Esophagus muscularis mucosa (tissue), 4 donors: Measurements from ENCODE around the gene SS18L1. TPM values are rescaled to one million over a fixed set of nuclear protein-coding genes. Genes with fewer than 3 reads are reported as not detected.

Experiments
- DNase-seq: peaks from one replicate; pipeline ENCODE4 v3.0.0-alpha.2; 2017; ENCODE audit errors: extremely low spot score
- H3K27ac ChIP-seq, 4 donors: fragments of 200-600 bp; sonication (generic); replicated peaks in 1 of 4; 1 replicate in 3 of 4; 2 replicates in 1 of 4; pipeline ENCODE4 v1.5.1; 2016 to 2019; ENCODE audit warnings: mild to moderate bottlenecking in 1 of 4
- H3K27me3 ChIP-seq, 4 donors: fragments of 200-600 bp; sonication (generic); one replicate each; pipeline versions ENCODE4 v1.5.1 to v1.6.0; 2016 to 2019
- H3K36me3 ChIP-seq, 4 donors: fragments of 200-600 bp; sonication (generic); one replicate each; pipeline ENCODE4 v1.5.1; 2016 to 2019
- H3K4me1 ChIP-seq, 4 donors: fragments of 200-600 bp; sonication (generic); one replicate each; pipeline ENCODE4 v1.5.1; 2016 to 2019
- H3K4me3 ChIP-seq, 4 donors: fragments of 200-600 bp; sonication (generic); 1 replicate in 2 of 4; 2 replicates in 2 of 4; pipeline ENCODE4 v1.5.1; 2016 to 2019; ENCODE audit warnings: mild to moderate bottlenecking in 4 of 4, moderate library complexity in 1 of 4
- H3K9me3 ChIP-seq, 4 donors: fragments of 200-600 bp; sonication (generic); 1 replicate in 3 of 4; 2 replicates in 1 of 4; pipeline ENCODE4 v1.5.1; 2016 to 2019
- EP300 ChIP-seq: sonication (generic); formaldehyde crosslinking; IDR thresholded peaks from one replicate; pipeline ENCODE4 v1.6.1; 2017; ENCODE audit warnings: antibody characterized with exemption
- POLR2A ChIP-seq: fragments of 450-650 bp; IDR thresholded peaks from one replicate; pipeline ENCODE4 v1.6.1; 2017; ENCODE audit warnings: antibody characterized with exemption, moderate library complexity, mild to moderate bottlenecking, low read depth
- POLR2AphosphoS5 ChIP-seq, 2 donors: sonication (generic); formaldehyde crosslinking; IDR thresholded peaks; one replicate each; pipeline ENCODE4 v1.6.1; 2017; ENCODE audit warnings: antibody characterized with exemption in 2 of 2
- WGBS: methylation state at CpG from one replicate; pipeline ENCODE4 v1.1.5; 2018; 5-methylcytosine and 5-hydroxymethylcytosine counted together
- intact Hi-C: fragments of 100-400 bp; cut with DNase I; formaldehyde crosslinking; loops from one replicate; pipeline ENCODE4 v1.15.1; 2023
- total RNA-seq, 4 donors: library from RNA; depleted of rRNA; stranded (reverse); fragments of >200 nt; gene quantifications; one replicate each; pipeline versions ENCODE4 v1.1.0 to v1.2.1, GENCODE V29; 2016
- TF ChIP-seq, protein P1 (sequence below), 3 experiments: fragments of 200-600 bp in 2 of 3; fragments of 450-650 bp in 1 of 3; sonication (generic) in 2 of 3; IDR thresholded peaks; one replicate each; pipeline ENCODE4 v1.5.1; 2017 to 2019; ENCODE audit warnings: antibody characterized with exemption in 3 of 3, mild to moderate bottlenecking in 2 of 3, moderate library complexity in 1 of 3

The SS18L1 gene
- total RNA-seq, 4 donors from 2014 or later: 9.1 to 13.3 (median 10.8) TPM

GRCh38 chr20:62162765-62163484 is 19.4 kb downstream of the SS18L1 start:
- peaks cover 50 to 88% (median 78%) of the 10 kb centered on the region in 4 donors for H3K36me3 ChIP-seq
- intact Hi-C loops: no loop called here

DNA sequence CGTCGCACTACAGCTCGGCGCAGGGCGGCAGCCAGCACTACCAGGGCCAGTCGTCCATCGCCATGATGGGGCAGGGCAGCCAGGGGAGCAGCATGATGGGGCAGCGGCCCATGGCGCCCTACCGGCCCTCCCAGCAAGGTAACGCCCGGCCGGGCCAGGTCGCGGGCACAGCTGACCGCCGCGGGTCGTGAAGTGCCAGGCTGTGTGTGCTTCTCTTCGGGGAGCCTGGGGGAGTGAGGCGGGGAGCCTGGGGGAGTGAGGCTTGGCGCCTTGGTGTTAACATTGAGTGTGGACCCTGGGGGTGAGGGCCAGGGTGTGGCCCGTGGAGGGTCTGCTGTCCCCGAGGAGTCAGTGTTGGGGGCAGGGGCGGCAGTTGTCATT is 19.9 kb downstream of the SS18L1 start:
- H3K36me3 ChIP-seq: peaks cover 50 to 93% (median 83%) of the 10 kb centered on the region in 4 donors
- whole genome bisulfite sequencing: 88% methylated on average over 1 of the region's 25 CpGs
- DNase-seq: no peak
- TF ChIP-seq POLR2AphosphoS5 (IDR thresholded peaks at IDR 0.05) (no peak), EP300 (no peak), POLR2A (no peak)
- TF ChIP-seq, protein P1, sequence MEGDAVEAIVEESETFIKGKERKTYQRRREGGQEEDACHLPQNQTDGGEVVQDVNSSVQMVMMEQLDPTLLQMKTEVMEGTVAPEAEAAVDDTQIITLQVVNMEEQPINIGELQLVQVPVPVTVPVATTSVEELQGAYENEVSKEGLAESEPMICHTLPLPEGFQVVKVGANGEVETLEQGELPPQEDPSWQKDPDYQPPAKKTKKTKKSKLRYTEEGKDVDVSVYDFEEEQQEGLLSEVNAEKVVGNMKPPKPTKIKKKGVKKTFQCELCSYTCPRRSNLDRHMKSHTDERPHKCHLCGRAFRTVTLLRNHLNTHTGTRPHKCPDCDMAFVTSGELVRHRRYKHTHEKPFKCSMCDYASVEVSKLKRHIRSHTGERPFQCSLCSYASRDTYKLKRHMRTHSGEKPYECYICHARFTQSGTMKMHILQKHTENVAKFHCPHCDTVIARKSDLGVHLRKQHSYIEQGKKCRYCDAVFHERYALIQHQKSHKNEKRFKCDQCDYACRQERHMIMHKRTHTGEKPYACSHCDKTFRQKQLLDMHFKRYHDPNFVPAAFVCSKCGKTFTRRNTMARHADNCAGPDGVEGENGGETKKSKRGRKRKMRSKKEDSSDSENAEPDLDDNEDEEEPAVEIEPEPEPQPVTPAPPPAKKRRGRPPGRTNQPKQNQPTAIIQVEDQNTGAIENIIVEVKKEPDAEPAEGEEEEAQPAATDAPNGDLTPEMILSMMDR (IDR thresholded peaks at IDR 0.05): no peak
- H3K27ac ChIP-seq: no peak overlapping the region
- no peaks in the 10 kb centered on the region for H3K9me3 ChIP-seq
- H3K27me3 ChIP-seq: no peaks in the 10 kb centered on the region
- no peaks in the 10 kb centered on the region for H3K4me1 ChIP-seq
- H3K4me3 ChIP-seq: no peak overlapping the region
- intact Hi-C loops: no loop called here

More at GRCh38 chr20:62162765-62163484, 19.4 kb downstream of the SS18L1 start:
- WGBS: 92% methylated on average over 19 of the region's 38 CpGs
- H3K4me1 ChIP-seq: no peaks in the 10 kb centered on the region
- H3K27ac ChIP-seq: no peak overlapping the region
- no peak for TF ChIP-seq POLR2A
- TF ChIP-seq, protein P1 (IDR thresholded peaks at IDR 0.05): no peak
- no peak for TF ChIP-seq EP300
- TF ChIP-seq POLR2AphosphoS5 (IDR thresholded peaks at IDR 0.05): no peak
- H3K27me3 ChIP-seq: no peaks in the 10 kb centered on the region
- no peak for DNase-seq
- H3K4me3 ChIP-seq: no peak overlapping the region
- no peaks in the 10 kb centered on the region for H3K9me3 ChIP-seq

- intact Hi-C loops: no loop called here
- Histone ChIP-seq H3K4me1 (no peaks in the 10 kb centered on the region), H3K4me3 (no peak overlapping the region), H3K9me3 (no peaks in the 10 kb centered on the region), H3K36me3 (peaks cover 50 to 93% (median 87%) of the 10 kb centered on the region in 4 donors), H3K27me3 (no peaks in the 10 kb centered on the region), H3K27ac (no peak overlapping the region)
- TF ChIP-seq, protein P1 (IDR thresholded peaks at IDR 0.05): no peak
- TF ChIP-seq POLR2A (no peak), POLR2AphosphoS5 (IDR thresholded peaks at IDR 0.05) (no peak), EP300 (no peak)
- DNase-seq: no peak
- 95% methylated on average over 18 of the region's 29 CpGs for WGBS
Observed at GRCh38 chr20:62163986-62164762, 20.6 kb downstream of the SS18L1 start.

- Histone ChIP-seq H3K36me3 (peaks cover 50 to 95% (median 90%) of the 10 kb centered on the region in 4 donors), H3K27ac (no peak overlapping the region), H3K4me3 (no peak overlapping the region), H3K27me3 (no peaks in the 10 kb centered on the region), H3K4me1 (no peaks in the 10 kb centered on the region), H3K9me3 (no peaks in the 10 kb centered on the region)
- WGBS: 94% methylated on average over 33 of the region's 41 CpGs
- TF ChIP-seq POLR2A (no peak), EP300 (no peak), POLR2AphosphoS5 (IDR thresholded peaks at IDR 0.05) (no peak)
- TF ChIP-seq, protein P1 (IDR thresholded peaks at IDR 0.05): no peak
- DNase-seq: no peak
- intact Hi-C loops: no loop called here
Observed at GRCh38 chr20:62164879-62165761, 21.6 kb downstream of the SS18L1 start.
